HG02943 (cell line): ENCODE data around the gene FBXW10B.
"Not testable (repeated sequence)": the region's sequence is repeated elsewhere in the genome, so short reads cannot be mapped to it uniquely, and the experiment has no call there.

Source experiments
- ATAC-seq: cut with Tn5 transposase; IDR thresholded peaks from one replicate; pipeline ENCODE4 v1.9.1; 2021; ENCODE audit warnings: mild to moderate bottlenecking, low read depth, moderate library complexity; ENCODE audit not compliant: unreplicated experiment

Gene FBXW10B

DNA sequence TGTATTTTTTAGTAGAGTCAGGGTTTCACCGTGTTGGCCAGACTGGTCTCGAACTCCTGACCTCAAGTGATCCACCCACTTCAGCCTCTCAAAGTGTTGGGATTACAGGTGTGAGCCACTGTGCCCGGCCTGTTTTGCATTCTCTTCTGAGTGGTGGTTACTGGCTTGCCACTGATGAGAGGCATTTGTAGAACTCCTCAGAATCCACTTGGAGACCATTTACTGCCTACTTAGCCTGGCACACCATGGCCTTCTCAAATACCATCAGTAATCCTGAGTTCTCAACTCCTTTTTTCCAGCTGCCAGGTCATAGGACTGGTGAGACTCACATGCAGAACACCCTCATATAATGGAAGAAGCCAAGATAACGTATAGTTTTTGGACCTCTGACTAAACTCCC, 22.5 kb upstream of the FBXW10B start:
- ATAC-seq: not testable (repeated sequence)

GRCh38 chr17:15630930-15631453, 11.5 kb upstream of the FBXW10B start:
- not testable (repeated sequence) for ATAC-seq

- not testable (repeated sequence) for ATAC-seq
Observed at GRCh38 chr17:15629991-15630390, 10.5 kb upstream of the FBXW10B start.

DNA sequence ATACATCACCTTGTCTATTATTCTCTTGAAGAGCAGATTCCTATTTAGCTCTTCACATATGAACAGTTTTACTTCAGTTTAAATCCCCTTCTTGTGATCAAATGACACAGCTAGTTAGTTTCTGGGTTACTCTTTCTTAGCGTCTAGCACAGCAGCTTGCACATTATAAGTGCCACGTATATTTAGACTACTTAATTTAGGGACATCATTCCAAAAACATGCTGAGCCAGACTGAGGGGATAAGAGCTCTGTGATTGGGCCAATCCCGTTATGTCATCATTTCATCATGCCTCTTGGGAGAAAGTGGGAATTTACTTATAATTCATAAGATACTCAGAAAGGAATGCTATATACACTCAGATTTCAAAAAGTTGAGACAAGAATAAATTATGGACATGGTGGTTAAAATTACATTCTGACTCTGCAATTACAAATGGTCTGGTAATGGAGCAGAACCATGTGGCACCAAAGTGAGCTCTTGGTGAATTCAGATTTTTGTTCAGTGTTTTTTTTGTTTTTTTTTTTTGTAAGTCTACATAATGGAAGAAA, 4.2 kb upstream of the FBXW10B start:
- not testable (repeated sequence) for ATAC-seq

DNA sequence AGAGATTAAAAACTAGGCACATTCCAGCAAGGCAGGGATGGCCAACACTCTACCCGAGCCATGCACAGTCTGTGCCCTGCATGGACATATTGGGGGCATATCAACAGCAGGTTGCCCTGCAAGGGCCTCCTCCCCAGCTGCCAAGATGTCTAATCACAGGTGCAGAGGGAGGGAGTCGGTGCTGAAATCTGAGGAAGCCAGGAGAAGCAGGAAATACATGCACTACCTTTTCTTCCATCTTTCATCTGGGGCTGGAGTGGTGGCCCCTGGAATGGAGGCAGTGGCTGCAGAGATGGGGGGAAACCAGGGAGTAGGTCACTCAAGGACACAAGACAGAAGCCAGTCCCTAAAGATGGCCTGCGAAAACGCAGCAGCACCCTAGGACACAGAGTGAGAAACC, 3.8 kb upstream of the FBXW10B start:
- not testable (repeated sequence) for ATAC-seq

DNA sequence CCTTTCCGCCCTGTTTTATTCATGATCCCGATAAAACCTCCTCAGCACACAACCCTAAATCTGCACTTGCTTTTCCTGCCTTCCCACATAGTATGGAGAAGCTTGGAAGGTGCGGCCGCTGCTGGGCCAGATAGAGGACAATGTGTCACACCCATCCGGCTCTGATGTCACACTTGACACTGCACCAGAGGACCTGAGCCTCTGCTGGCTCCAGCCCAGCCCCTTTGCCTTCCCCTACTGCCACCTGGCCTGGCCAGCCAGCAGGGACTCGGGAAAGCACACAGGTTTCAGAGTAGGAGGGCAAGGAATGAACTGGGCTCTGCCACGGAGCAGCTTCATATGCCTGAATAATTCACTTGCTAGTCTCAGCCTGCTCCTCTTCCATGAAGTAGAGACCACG, 2.6 kb upstream of the FBXW10B start:
- ATAC-seq: not testable (repeated sequence)

DNA sequence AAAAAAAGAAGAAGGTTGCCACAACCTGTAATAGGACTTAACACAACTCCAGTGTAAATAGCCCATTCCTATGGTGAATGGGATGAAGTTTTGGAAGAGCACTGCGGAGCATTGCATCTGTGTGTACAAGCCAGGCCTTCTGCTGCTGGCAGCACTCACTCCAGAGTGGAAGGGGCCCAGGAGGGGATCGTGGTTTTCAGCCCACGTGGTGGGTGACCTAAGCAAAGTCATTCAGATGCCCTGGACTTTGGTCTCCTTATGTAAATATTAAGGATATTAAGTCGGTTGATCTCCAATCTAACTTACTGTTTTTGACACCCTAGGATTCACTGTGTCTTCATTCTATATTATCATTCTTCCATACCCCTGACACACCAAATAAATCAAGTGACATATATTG, 2.7 kb downstream of the FBXW10B start:
- ATAC-seq: not testable (repeated sequence)

DNA sequence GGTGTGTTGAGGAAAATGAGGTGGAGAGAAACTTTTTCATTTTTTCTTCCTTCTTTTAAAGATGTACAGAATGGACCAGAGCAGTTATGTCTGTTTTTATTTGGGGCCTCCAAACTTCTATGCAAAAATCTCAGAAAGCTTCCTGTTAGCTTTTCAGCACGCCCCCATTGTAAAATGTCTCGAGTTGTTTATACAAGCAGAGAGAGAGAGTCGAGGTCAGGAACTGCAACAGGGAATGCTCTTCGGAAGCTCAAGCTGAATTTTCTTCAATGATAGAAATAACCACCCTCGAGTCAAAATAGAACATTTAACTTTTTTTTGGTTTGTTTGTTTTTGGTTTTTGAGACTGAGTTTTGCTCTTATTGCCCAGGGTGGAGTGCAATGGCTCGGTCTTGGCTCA, 3.7 kb downstream of the FBXW10B start:
- not testable (repeated sequence) for ATAC-seq

GRCh38 chr17:15613111-15613510, 6.4 kb downstream of the FBXW10B start:
- not testable (repeated sequence) for ATAC-seq

DNA sequence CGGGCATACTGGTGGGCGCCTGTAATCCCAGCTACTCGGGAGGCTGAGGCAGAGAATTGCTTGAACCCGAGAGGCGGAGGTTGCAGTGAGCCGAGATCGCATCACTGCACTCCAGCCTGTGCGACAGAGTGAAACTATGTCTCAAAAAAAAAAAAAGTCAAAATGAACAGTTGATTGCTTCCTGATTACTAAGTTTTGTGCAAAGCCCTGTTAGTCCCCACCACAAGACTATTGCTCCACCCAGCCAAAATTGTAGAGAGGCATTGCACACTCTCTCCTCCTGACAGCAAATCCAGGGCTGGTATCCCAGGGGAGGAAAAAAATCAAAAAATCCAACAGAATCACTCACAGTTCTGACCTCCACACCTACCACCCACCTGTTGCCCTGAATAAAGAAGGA, 26.5 kb downstream of the FBXW10B start:
- not testable (repeated sequence) for ATAC-seq

- ATAC-seq: not testable (repeated sequence)
Observed at GRCh38 chr17:15591986-15592385, 27.5 kb downstream of the FBXW10B start.

DNA sequence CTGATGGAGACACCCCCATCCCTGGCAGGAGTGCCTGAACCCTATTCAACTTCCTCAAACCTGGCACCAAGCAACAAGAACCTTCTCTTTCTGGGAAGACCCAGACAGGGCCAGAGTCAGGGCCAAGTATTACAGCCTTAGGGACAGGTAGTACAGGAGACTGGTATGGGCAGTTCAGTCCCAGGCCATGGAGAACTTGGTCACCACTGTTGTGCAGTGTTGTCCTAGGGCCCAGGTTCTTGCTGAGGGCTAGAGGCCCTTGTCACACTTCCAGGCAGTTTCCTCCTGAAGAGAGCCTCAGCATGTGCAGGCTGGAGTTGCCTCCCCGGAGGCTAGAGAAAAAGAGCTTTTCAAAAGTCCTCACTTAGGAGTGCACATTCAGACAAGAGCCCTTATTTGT, 28.7 kb downstream of the FBXW10B start:
- ATAC-seq: not testable (repeated sequence)

GRCh38 chr17:15589544-15590536, 29.7 kb downstream of the FBXW10B start:
- not testable (repeated sequence) for ATAC-seq

- not testable (repeated sequence) for ATAC-seq
Observed at GRCh38 chr17:15588017-15588416, 31.5 kb downstream of the FBXW10B start.

- ATAC-seq: not testable (repeated sequence)
Observed at GRCh38 chr17:15583313-15583712, 36.2 kb downstream of the FBXW10B start.

- ATAC-seq: not testable (repeated sequence)
Observed at GRCh38 chr17:15581462-15581861, 38.0 kb downstream of the FBXW10B start.

DNA sequence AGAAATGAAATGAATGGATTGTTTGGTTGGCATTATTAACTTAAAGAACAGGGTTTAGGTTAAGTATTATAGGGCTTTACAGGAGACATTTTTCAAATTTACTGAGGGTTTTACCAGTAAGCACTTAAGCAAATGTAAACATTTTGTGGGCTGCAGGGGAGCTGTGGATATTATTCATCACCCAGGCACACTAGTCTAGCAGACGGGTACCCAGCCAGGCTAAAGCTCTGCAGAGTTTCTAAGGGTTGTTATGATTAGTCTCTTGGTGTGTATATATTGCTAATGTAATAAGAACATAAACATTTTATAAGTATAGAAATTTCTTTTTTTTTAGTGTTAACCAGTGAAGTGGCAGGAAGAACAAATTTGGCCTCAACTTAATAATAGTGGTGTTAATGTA, 42.7 kb downstream of the FBXW10B start:
- not testable (repeated sequence) for ATAC-seq

DNA sequence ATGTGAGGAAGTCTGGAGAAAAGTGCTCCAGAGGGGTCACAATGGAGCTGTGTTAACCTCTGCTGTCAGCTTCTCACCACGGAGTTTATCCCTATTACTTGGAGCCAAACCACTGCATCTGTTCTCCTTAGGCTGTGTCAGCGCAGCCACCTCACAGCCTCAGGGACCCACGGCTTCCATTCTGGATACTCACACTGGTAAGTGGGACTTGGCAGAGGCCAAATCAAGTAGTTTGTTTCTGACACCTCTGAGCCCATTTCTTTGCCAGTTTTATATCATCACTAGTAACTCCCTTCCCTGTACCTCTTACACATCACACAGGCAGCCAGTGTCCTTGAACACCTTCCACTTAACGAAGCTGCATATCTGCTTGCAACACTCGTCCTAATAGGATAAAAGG, 44.8 kb downstream of the FBXW10B start:
- not testable (repeated sequence) for ATAC-seq

- ATAC-seq: not testable (repeated sequence)
Observed at GRCh38 chr17:15573870-15574269, 45.6 kb downstream of the FBXW10B start.
